ENCODE results near the gene TREM1. TPM values are rescaled to one million over a fixed set of nuclear protein-coding genes. Genes with fewer than 3 reads are reported as not detected.

TREM1 gene
- 0.36 and 8.6 TPM in 2 replicates for total RNA-seq

GRCh38 chr6:41286544-41287346 is at the start of gene TREM1:
TREM1 (minus strand) TSS chr6:41286682; CDS start chr6:41286655, 27 bp downstream.

GRCh38 chr6:41335296-41335695 is 48.8 kb upstream of the TREM1 start, which contains the start of gene NCR2:
NCR2 (plus strand) TSS chr6:41335608; CDS start chr6:41335877, 269 bp downstream.

GRCh38 chr6:41228096-41228495 is 58.4 kb downstream of the TREM1 start, which contains the start of gene TREML4:
TREML4 (plus strand) TSS chr6:41228349; CDS start chr6:41228428, 79 bp downstream.

Other genes with a start within 250 kb of the TREM1 start
- not detected in 2 replicates for gene UNC5CL, start 247.5 kb downstream of the TREM1 start, total RNA-seq
- not detected in 2 replicates for gene TSPO2, start 244.2 kb downstream of the TREM1 start, total RNA-seq
- not detected in 2 replicates for gene APOBEC2, start 233.5 kb downstream of the TREM1 start, total RNA-seq
- 8.7 and 8.9 TPM in 2 replicates for gene OARD1, start 214.3 kb downstream of the TREM1 start, total RNA-seq
- 7.6 and 8.7 TPM in 2 replicates for gene NFYA, start 213.7 kb downstream of the TREM1 start, total RNA-seq
- gene TREML1, start 132.3 kb downstream of the TREM1 start, total RNA-seq: not detected in 2 replicates
- not detected in 2 replicates for gene TREM2, start 123.6 kb downstream of the TREM1 start, total RNA-seq
- gene TREML2, start 85.5 kb downstream of the TREM1 start, total RNA-seq: not detected in 2 replicates
- gene TREML4, start 58.3 kb downstream of the TREM1 start, total RNA-seq: not detected in 2 replicates
- gene NCR2, start 48.9 kb upstream of the TREM1 start, total RNA-seq: not detected in 2 replicates

All from cardiac atrium fibroblast (primary cell).